HEK293T (cell line): ENCODE data around the gene SORCS3.

ENCODE experiments used
- ARNT ChIP-seq: fragments of 450-650 bp; IDR thresholded peaks from 2 replicates; pipeline ENCODE4 v1.6.1; 2017; ENCODE audit warnings: mild to moderate bottlenecking
- ELF4 ChIP-seq: fragments of 450-650 bp; IDR thresholded peaks from 2 replicates; pipeline ENCODE4 v1.6.1; 2017; ENCODE audit warnings: antibody characterized with exemption
- FOXA1 ChIP-seq: fragments of 450-650 bp; IDR thresholded peaks from 2 replicates; pipeline ENCODE4 v1.6.1; 2016; ENCODE audit warnings: mild to moderate bottlenecking
- FOXK2 ChIP-seq: fragments of 450-650 bp; IDR thresholded peaks from 2 replicates; pipeline ENCODE4 v1.6.1; 2016; ENCODE audit warnings: mild to moderate bottlenecking
- NFRKB ChIP-seq: fragments of 450-650 bp; IDR thresholded peaks from 2 replicates; pipeline ENCODE4 v1.6.1; 2016; ENCODE audit warnings: mild to moderate bottlenecking, moderate library complexity
- TARDBP ChIP-seq: fragments of 450-650 bp; IDR thresholded peaks from 2 replicates; pipeline ENCODE4 v1.6.1; 2016
- ZNF384 ChIP-seq: fragments of 450-650 bp; IDR thresholded peaks from 2 replicates; pipeline ENCODE4 v1.6.1; 2016

- TF ChIP-seq ZNF384, result no peak
- TF ChIP-seq TARDBP, result no peak
- no peak for TF ChIP-seq FOXA1
- TF ChIP-seq ELF4, result no peak
- no peak for TF ChIP-seq NFRKB
- no peak for TF ChIP-seq ARNT
- no peak for TF ChIP-seq FOXK2
Measured at GRCh38 chr10:104907521-104907920, 266.4 kb downstream of the SORCS3 start.
